Spleen (tissue), 11 donors: Measurements from ENCODE around the gene ANO2. TPM values are rescaled to one million over a fixed set of nuclear protein-coding genes. Genes with fewer than 3 reads are reported as not detected.

Experiments used
- DNase-seq: peaks from one replicate; pipeline ENCODE4 v3.0.0-alpha.2; 2020
- H3K27ac ChIP-seq, 8 donors: fragments of 200-600 bp; sonication (generic) in 7 of 8; 1 replicate in 4 of 8; 2 replicates in 4 of 8; pipeline versions ENCODE4 v1.5.0 to v1.8.0; 2016 to 2021; ENCODE audit warnings: inconsistent platforms in 4 of 8, mild to moderate bottlenecking in 4 of 8, moderate library complexity in 1 of 8
- H3K27me3 ChIP-seq, 7 donors: fragments of 200-600 bp; sonication (generic) in 6 of 7; replicated peaks in 1 of 7; 1 replicate in 4 of 7; 2 replicates in 3 of 7; pipeline versions ENCODE4 v1.5.0 to v1.8.0; 2016 to 2021; ENCODE audit warnings: inconsistent platforms in 3 of 7, mild to moderate bottlenecking in 1 of 7
- H3K36me3 ChIP-seq, 6 donors: fragments of 200-600 bp; sonication (generic) in 5 of 6; 1 replicate in 4 of 6; 2 replicates in 2 of 6; pipeline versions ENCODE4 v1.5.0 to v1.8.0; 2016 to 2021; ENCODE audit warnings: inconsistent platforms in 2 of 6
- H3K4me1 ChIP-seq, 6 donors: fragments of 200-600 bp; sonication (generic) in 5 of 6; 1 replicate in 3 of 6; 2 replicates in 3 of 6; pipeline versions ENCODE4 v1.5.0 to v1.8.0; 2016 to 2021; ENCODE audit warnings: inconsistent platforms in 3 of 6
- H3K4me3 ChIP-seq, 8 donors: fragments of 200-600 bp; sonication (generic) in 7 of 8; 1 replicate in 4 of 8; 2 replicates in 4 of 8; pipeline versions ENCODE4 v1.5.0 to v1.8.0; 2016 to 2021; ENCODE audit warnings: inconsistent platforms in 4 of 8, mild to moderate bottlenecking in 4 of 8, moderate library complexity in 2 of 8
- H3K9me3 ChIP-seq, 8 donors: fragments of 200-600 bp; sonication (generic) in 7 of 8; 1 replicate in 4 of 8; 2 replicates in 4 of 8; pipeline versions ENCODE4 v1.5.0 to v1.8.0; 2016 to 2021; ENCODE audit warnings: inconsistent platforms in 4 of 8
- POLR2A ChIP-seq, 3 donors: fragments of 450-650 bp; IDR thresholded peaks; one replicate each; pipeline ENCODE4 v1.5.1; 2017; ENCODE audit warnings: antibody characterized with exemption in 3 of 3, mild to moderate bottlenecking in 1 of 3
- POLR2AphosphoS5 ChIP-seq, 3 donors: sonication (generic); formaldehyde crosslinking; IDR thresholded peaks; one replicate each; pipeline ENCODE4 v1.5.1; 2017; ENCODE audit warnings: antibody characterized with exemption in 3 of 3
- WGBS, 5 donors: extraction: QIAGEN DNeasy Blood & Tissue Kit in 3 of 5; methylation state at CpG; one replicate each; pipeline versions ENCODE4 v1.1.5 to v1.1.7; 2013 to 2018; 5-methylcytosine and 5-hydroxymethylcytosine counted together
- intact Hi-C: fragments of 100-400 bp; cut with DNase I; formaldehyde crosslinking; loops from one replicate; pipeline ENCODE4 v1.15.0; 2023; ENCODE audit warnings: low total_unique reads
- polyA plus RNA-seq, 3 donors: library from polyadenylated mRNA; stranded (reverse); fragments of 200-250 nt; gene quantifications; one replicate each; pipeline ENCODE4 v1.2.1, GENCODE V29; 2013
- total RNA-seq, 7 donors: library from RNA; depleted of rRNA in 3 of 7; stranded (reverse); fragments of >200 nt in 3 of 7; fragmentation: NEBNext Ultra II Directional in 4 of 7; extraction: Animal tissue kit (Norgen Biotek cat#: 25700) in 4 of 7; gene quantifications; one replicate each; pipeline versions ENCODE4 v1.1.0 to v1.2.1, GENCODE V29; 2016 to 2021
- TF ChIP-seq, protein P1 (sequence below), 11 experiments: fragments of 200-600 bp in 7 of 11; fragments of 450-650 bp in 4 of 11; sonication (generic) in 4 of 11; IDR thresholded peaks in 8 of 11; conservative IDR thresholded peaks in 3 of 11; 1 replicate in 7 of 11; 2 replicates in 4 of 11; pipeline versions ENCODE4 v1.4.0 to v1.8.0; 2016 to 2021; ENCODE audit warnings: antibody characterized with exemption in 11 of 11, inconsistent platforms in 4 of 11, mild to moderate bottlenecking in 1 of 11
- donor health status: healthy with polysubstance abuse.
- donor health status: DM: no; HTN: no; CAD: no; lungs with moderate emphysema.
- donor health status: DM: no; HTN: no; CAD: no.
- donor health status: Bipolar disorder and iron deficiency.
- donor health status: healthy.
- donor health status: DM: no; HTN: no; CAD: no.
- donor health status: DM: yes; HTN: yes; CAD: no.

ANO2 gene
- total and polyA plus RNA-seq, 10 donors: 1.1 to 35.1 (median 14.2) TPM

DNA sequence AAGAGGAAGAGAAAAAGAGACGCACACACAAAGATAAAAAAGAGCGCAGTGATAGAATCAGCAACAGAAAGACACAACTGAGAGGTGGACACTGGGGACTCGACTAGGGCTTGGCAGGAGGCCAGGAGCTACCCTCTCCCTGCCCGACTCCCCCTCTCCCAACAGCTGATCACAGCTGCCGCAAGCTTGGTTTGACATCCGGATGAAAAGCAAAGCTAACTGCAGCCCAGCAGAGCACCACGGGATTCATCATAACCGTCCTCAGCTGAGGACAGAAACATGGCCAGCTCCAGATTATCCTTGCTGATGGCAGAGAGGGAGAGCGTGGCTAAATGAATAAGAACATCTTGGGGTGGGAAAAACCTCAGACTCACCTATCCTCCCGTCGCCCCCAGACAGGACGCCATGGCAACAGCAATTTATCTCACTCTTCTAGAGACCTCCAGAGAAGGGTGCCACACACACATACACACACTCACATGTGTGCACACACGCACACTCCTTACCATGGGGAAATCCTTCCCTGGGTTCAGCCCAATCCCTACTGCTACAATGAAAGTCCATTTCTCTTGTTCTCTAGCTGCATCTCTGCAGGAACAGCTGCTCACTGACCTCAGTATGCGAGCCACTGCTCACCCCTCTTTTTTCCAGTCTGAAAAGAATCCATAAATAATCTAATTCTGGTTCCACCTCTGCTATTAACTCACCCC is 377.9 kb downstream of the ANO2 start:
- peaks cover 0 to 12% (median 0%) of the 10 kb centered on the region in 7 donors for H3K27me3 ChIP-seq
- no peak for DNase-seq
- H3K36me3 ChIP-seq: no peaks in the 10 kb centered on the region
- intact Hi-C loops: no loop called here
- no peaks in the 10 kb centered on the region for H3K4me1 ChIP-seq
- 46 to 64% (median 61%) methylated on average over 14 of the region's 14 CpGs for WGBS, 5 donors
- TF ChIP-seq POLR2AphosphoS5 (IDR thresholded peaks at IDR 0.05) (peak in 1 of 3 donors; percentile 40), POLR2A (IDR thresholded peaks at IDR 0.05) (no peak)
- no peaks in the 10 kb centered on the region for H3K9me3 ChIP-seq
- H3K27ac ChIP-seq: no peak overlapping the region
- no peak overlapping the region for H3K4me3 ChIP-seq

DNA sequence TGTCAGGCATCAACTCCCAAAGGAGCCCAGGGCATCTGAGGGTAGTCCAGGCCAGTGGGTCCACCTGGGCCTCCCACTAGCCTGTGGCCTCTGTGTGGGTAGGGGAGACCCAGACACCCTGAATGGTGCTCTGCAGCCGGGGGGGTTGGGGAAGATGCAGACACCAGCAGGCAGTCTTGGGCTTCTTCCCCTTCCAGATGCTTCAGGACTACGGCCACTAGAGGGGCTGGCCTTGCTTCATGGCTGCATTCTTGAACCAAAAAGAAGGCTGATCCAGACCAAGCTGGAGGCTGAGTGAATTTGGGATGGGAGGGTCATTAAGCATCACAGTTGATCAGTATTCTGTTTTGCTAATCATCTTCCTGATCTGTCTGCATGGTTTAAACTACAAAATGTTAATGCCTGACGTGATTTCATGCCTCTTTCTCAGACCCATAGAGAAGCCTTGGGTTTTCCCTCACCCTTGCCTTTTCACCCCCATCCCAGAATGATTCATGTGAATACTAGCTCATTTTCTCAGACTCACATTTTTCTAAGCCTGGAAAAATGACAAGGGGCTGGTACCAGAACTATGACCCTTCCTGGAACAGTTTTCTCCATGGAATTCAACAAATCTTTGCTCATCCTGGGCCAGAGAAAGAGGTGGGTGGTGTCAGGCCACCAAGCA is 379.0 kb downstream of the ANO2 start:
- TF ChIP-seq, protein P1, sequence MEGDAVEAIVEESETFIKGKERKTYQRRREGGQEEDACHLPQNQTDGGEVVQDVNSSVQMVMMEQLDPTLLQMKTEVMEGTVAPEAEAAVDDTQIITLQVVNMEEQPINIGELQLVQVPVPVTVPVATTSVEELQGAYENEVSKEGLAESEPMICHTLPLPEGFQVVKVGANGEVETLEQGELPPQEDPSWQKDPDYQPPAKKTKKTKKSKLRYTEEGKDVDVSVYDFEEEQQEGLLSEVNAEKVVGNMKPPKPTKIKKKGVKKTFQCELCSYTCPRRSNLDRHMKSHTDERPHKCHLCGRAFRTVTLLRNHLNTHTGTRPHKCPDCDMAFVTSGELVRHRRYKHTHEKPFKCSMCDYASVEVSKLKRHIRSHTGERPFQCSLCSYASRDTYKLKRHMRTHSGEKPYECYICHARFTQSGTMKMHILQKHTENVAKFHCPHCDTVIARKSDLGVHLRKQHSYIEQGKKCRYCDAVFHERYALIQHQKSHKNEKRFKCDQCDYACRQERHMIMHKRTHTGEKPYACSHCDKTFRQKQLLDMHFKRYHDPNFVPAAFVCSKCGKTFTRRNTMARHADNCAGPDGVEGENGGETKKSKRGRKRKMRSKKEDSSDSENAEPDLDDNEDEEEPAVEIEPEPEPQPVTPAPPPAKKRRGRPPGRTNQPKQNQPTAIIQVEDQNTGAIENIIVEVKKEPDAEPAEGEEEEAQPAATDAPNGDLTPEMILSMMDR (IDR thresholded peaks at IDR 0.05 in 8 of 11, conservative IDR thresholded peaks at IDR 0.05 in 3 of 11): no peak
- TF ChIP-seq POLR2AphosphoS5 (IDR thresholded peaks at IDR 0.05) (no peak), POLR2A (IDR thresholded peaks at IDR 0.05) (no peak)
- 63 to 84% (median 78%) methylated on average over 3 of the region's 3 CpGs for whole genome bisulfite sequencing, 5 donors
- no peaks in the 10 kb centered on the region for H3K4me1 ChIP-seq
- intact Hi-C loops: no loop called here
- no peak overlapping the region for H3K4me3 ChIP-seq
- no peaks in the 10 kb centered on the region for H3K36me3 ChIP-seq
- no peak overlapping the region for H3K27ac ChIP-seq
- no peak for DNase-seq
- H3K27me3 ChIP-seq: peaks cover 0 to 12% (median 0%) of the 10 kb centered on the region in 7 donors
- no peaks in the 10 kb centered on the region for H3K9me3 ChIP-seq

DNA sequence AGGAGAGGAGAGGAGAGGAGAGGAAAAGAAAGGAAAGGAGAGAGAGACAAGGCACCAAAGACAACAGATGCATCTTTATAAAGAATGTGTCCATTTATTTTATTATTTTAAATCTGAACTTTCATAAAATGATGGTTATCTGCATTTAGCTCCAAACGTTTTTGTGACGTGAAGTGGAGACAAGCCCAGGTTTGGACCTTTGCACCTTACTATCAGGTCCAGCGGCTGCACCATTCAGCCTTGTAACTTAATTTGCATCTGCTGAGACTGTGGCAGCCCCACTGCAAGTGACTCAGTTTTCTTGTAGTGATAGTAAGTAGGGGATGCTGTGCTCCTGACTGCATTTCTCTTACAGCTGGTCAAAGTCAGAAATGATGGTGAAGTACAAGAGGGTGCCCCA is 382.5 kb downstream of the ANO2 start:
- Histone ChIP-seq H3K4me1 (no peaks in the 10 kb centered on the region), H3K4me3 (no peak overlapping the region), H3K27me3 (peaks cover 0 to 9% (median 0%) of the 10 kb centered on the region in 7 donors), H3K36me3 (no peaks in the 10 kb centered on the region), H3K9me3 (no peaks in the 10 kb centered on the region), H3K27ac (no peak overlapping the region)
- TF ChIP-seq, protein P1 (IDR thresholded peaks at IDR 0.05 in 8 of 11, conservative IDR thresholded peaks at IDR 0.05 in 3 of 11): no peak
- no peak for TF ChIP-seq POLR2AphosphoS5 (IDR thresholded peaks at IDR 0.05)
- TF ChIP-seq POLR2A (IDR thresholded peaks at IDR 0.05): no peak
- intact Hi-C loops: no loop called here
- no peak for DNase-seq
- WGBS, 5 donors: 81 to 87% (median 84%) methylated on average over 3 of the region's 3 CpGs

DNA sequence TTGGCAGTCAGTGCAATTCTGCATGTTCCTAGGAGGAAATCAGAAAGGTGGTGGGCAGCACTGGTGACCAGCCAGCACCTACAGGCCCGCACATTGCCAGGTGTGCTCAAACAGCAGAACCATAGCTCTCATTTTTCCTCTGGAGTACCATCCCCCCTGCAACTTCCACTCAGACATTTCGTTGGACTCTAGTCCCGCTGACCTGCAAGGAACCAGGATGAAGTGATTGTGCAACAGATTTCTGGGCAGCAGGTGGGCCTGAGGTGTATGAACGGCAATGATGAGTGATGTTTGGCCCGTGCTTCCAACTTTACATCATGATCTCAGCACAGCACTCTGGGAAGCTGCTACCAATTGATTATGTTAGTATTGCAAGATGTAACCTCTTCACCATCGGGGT is 383.2 kb downstream of the ANO2 start:
- no peak for DNase-seq
- Histone ChIP-seq H3K4me1 (no peaks in the 10 kb centered on the region), H3K36me3 (no peaks in the 10 kb centered on the region), H3K4me3 (no peak overlapping the region), H3K27ac (no peak overlapping the region), H3K9me3 (no peaks in the 10 kb centered on the region), H3K27me3 (peaks cover 0 to 13% (median 0%) of the 10 kb centered on the region in 7 donors)
- intact Hi-C loops: no loop called here
- TF ChIP-seq POLR2A (IDR thresholded peaks at IDR 0.05) (no peak), POLR2AphosphoS5 (IDR thresholded peaks at IDR 0.05) (no peak)
- TF ChIP-seq, protein P1 (IDR thresholded peaks at IDR 0.05 in 8 of 11, conservative IDR thresholded peaks at IDR 0.05 in 3 of 11): no peak
- 86 to 96% (median 92%) methylated on average over 5 to 6 of the region's 6 CpGs for WGBS, 5 donors
